Keratinocyte (primary cell): Measurements from ENCODE around the gene TMEM135.

ENCODE experiments used
- EZH2 ChIP-seq: IDR thresholded peaks from one replicate; pipeline ENCODE4 v1.6.1; 2012; ENCODE audit warnings: inconsistent platforms, mild to moderate bottlenecking, low read length, moderate library complexity
- TF ChIP-seq, protein P1 (sequence below), 3 experiments: IDR thresholded peaks in 1 of 3; conservative IDR thresholded peaks in 1 of 3; optimal IDR thresholded peaks in 1 of 3; 2 replicates in 2 of 3; 3 replicates in 1 of 3; pipeline versions ENCODE3 to v1.5.1; 2011; ENCODE audit warnings: low read length in 3 of 3, mild to moderate bottlenecking in 3 of 3, moderate library complexity in 2 of 3, control low read depth in 1 of 3, inconsistent platforms in 1 of 3; ENCODE audit not compliant: insufficient read depth in 2 of 3; ENCODE audit errors: extremely low read depth in 1 of 3

DNA sequence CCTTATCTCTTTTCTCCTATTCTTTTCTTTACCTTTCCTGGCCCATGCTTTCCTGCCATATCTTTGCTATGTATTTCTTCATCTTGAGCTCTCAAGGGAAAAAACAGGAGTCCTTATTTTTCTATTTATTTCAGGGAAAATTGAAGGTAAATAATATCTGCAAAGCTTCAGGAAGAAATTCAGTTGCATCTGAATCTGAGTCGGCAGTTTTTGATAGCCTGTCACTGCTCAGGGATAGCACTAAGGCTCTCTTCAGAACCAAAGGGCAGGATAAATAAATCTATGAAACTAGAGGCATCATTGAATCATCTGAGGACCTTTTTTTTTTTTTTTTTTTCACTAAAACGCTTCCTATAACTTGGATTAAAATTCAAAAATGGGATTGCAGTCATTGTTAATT is 288.9 kb downstream of the TMEM135 start:
- TF ChIP-seq, protein P1, sequence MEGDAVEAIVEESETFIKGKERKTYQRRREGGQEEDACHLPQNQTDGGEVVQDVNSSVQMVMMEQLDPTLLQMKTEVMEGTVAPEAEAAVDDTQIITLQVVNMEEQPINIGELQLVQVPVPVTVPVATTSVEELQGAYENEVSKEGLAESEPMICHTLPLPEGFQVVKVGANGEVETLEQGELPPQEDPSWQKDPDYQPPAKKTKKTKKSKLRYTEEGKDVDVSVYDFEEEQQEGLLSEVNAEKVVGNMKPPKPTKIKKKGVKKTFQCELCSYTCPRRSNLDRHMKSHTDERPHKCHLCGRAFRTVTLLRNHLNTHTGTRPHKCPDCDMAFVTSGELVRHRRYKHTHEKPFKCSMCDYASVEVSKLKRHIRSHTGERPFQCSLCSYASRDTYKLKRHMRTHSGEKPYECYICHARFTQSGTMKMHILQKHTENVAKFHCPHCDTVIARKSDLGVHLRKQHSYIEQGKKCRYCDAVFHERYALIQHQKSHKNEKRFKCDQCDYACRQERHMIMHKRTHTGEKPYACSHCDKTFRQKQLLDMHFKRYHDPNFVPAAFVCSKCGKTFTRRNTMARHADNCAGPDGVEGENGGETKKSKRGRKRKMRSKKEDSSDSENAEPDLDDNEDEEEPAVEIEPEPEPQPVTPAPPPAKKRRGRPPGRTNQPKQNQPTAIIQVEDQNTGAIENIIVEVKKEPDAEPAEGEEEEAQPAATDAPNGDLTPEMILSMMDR (optimal IDR thresholded peaks at IDR 0.05 in 1 of 3, IDR thresholded peaks at IDR 0.05 in 1 of 3, conservative IDR thresholded peaks at IDR 0.05 in 1 of 3; ENCODE audit: extremely low read depth in 1 of 3, insufficient read depth in 2 of 3, low read length in 3 of 3), result no peak
- TF ChIP-seq EZH2, result no peak
